PFSK-1 (cell line): Measurements from ENCODE around the gene EXOC4.

Experiments
- POLR2AphosphoS5 ChIP-seq: IDR thresholded peaks from 2 replicates; pipeline ENCODE4 v1.6.1; 2012; ENCODE audit warnings: low read depth, mild to moderate bottlenecking, control low read depth, low read length, moderate library complexity
- TAF1 ChIP-seq: IDR thresholded peaks from 2 replicates; pipeline ENCODE4 v1.6.1; 2012; ENCODE audit warnings: low read length, control low read depth, borderline replicate concordance; ENCODE audit not compliant: insufficient read depth

DNA sequence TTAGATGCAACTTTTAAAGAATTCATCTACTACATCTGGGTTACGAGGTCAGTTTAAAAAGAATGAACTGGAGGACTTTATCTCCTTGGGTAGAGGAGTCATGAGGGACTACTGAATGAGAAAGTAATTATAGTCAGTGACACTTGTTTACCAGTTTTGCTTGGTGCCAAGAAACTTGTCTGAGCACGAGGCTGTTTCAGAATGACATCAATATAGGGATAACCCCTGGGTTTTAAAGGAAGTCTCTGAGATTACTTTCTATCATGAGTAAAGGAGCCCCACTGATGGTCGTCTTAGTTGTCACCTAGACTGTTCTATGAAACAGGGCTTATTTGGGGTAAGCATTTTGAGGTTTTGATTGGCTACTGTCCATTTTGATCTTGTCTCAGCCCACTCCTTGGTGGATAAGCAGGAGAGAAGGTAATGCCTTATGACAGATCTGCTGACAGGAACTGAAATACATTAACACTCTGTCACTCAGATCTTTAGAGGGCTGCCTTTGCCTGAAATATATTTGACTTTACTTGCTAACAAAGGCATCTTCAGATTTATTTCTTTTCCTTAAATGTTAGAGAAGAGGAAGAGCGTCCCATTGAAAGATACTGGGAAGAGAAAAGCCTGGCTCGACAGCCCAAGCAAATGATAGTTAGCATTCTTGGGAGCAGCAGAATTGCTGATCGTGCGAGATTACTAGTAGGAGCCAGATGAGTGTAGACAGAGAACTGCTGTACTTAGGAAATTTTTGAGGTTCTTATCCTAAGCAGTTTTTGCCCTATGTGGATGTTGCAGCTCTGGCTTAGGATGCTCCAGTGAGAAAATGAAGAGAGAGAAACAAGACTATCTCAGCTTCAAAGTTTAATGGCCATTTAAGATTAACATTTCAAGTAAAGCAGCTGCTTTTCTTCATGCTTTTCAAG is 575.1 kb downstream of the EXOC4 start:
- TF ChIP-seq POLR2AphosphoS5 (no peak), TAF1 (no peak)
